Measurements from ENCODE around the gene PROX1.

PROX1 gene

GRCh38 chr1:213942061-213942460 is 45.7 kb upstream of the PROX1 start:
- Histone ChIP-seq H3K27ac (replicated peaks) (no peak overlapping the region), H3K4me3 (replicated peaks; ENCODE audit: insufficient read depth, low read length) (no peak overlapping the region), H3K27me3 (ENCODE audit: insufficient read depth, poor library complexity, severe bottlenecking) (peaks cover 3% of the 10 kb centered on the region)
- no peak for DNase-seq (ENCODE audit: low read depth in 1 of 2, low spot score in 1 of 2)
- no peak for TF ChIP-seq POLR2AphosphoS5 (IDR thresholded peaks at IDR 0.05; ENCODE audit: low read depth)
- TF ChIP-seq, protein P1, sequence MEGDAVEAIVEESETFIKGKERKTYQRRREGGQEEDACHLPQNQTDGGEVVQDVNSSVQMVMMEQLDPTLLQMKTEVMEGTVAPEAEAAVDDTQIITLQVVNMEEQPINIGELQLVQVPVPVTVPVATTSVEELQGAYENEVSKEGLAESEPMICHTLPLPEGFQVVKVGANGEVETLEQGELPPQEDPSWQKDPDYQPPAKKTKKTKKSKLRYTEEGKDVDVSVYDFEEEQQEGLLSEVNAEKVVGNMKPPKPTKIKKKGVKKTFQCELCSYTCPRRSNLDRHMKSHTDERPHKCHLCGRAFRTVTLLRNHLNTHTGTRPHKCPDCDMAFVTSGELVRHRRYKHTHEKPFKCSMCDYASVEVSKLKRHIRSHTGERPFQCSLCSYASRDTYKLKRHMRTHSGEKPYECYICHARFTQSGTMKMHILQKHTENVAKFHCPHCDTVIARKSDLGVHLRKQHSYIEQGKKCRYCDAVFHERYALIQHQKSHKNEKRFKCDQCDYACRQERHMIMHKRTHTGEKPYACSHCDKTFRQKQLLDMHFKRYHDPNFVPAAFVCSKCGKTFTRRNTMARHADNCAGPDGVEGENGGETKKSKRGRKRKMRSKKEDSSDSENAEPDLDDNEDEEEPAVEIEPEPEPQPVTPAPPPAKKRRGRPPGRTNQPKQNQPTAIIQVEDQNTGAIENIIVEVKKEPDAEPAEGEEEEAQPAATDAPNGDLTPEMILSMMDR (IDR thresholded peaks at IDR 0.05; ENCODE audit: insufficient read depth, low read length): no peak
- no peak for TF ChIP-seq SPI1 (IDR thresholded peaks at IDR 0.05; ENCODE audit: borderline replicate concordance, low read depth)
- TF ChIP-seq GABPA (IDR thresholded peaks at IDR 0.05; ENCODE audit: low read depth): no peak
- TF ChIP-seq, protein P2, sequence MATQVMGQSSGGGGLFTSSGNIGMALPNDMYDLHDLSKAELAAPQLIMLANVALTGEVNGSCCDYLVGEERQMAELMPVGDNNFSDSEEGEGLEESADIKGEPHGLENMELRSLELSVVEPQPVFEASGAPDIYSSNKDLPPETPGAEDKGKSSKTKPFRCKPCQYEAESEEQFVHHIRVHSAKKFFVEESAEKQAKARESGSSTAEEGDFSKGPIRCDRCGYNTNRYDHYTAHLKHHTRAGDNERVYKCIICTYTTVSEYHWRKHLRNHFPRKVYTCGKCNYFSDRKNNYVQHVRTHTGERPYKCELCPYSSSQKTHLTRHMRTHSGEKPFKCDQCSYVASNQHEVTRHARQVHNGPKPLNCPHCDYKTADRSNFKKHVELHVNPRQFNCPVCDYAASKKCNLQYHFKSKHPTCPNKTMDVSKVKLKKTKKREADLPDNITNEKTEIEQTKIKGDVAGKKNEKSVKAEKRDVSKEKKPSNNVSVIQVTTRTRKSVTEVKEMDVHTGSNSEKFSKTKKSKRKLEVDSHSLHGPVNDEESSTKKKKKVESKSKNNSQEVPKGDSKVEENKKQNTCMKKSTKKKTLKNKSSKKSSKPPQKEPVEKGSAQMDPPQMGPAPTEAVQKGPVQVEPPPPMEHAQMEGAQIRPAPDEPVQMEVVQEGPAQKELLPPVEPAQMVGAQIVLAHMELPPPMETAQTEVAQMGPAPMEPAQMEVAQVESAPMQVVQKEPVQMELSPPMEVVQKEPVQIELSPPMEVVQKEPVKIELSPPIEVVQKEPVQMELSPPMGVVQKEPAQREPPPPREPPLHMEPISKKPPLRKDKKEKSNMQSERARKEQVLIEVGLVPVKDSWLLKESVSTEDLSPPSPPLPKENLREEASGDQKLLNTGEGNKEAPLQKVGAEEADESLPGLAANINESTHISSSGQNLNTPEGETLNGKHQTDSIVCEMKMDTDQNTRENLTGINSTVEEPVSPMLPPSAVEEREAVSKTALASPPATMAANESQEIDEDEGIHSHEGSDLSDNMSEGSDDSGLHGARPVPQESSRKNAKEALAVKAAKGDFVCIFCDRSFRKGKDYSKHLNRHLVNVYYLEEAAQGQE (IDR thresholded peaks at IDR 0.05; ENCODE audit: insufficient replicate concordance, low read depth): no peak

GRCh38 chr1:213947200-213947801 is 40.5 kb upstream of the PROX1 start:
- Histone ChIP-seq H3K27ac (replicated peaks) (no peak overlapping the region), H3K27me3 (ENCODE audit: insufficient read depth, poor library complexity, severe bottlenecking) (peaks cover 3% of the 10 kb centered on the region), H3K4me3 (replicated peaks; ENCODE audit: insufficient read depth, low read length) (no peak overlapping the region)
- DNase-seq (ENCODE audit: low read depth in 1 of 2, low spot score in 1 of 2): no peak
- TF ChIP-seq POLR2AphosphoS5 (IDR thresholded peaks at IDR 0.05; ENCODE audit: low read depth): no peak
- TF ChIP-seq SPI1 (IDR thresholded peaks at IDR 0.05; ENCODE audit: borderline replicate concordance, low read depth): no peak
- no peak for TF ChIP-seq GABPA (IDR thresholded peaks at IDR 0.05; ENCODE audit: low read depth)
- TF ChIP-seq, protein P2 (IDR thresholded peaks at IDR 0.05; ENCODE audit: insufficient replicate concordance, low read depth): no peak
- TF ChIP-seq, protein P1 (IDR thresholded peaks at IDR 0.05; ENCODE audit: insufficient read depth, low read length): no peak

GRCh38 chr1:213951876-213952275 is 35.9 kb upstream of the PROX1 start:
- Histone ChIP-seq H3K27ac (replicated peaks) (no peak overlapping the region), H3K27me3 (ENCODE audit: insufficient read depth, poor library complexity, severe bottlenecking) (no peaks in the 10 kb centered on the region), H3K4me3 (replicated peaks; ENCODE audit: insufficient read depth, low read length) (no peak overlapping the region)
- no peak for DNase-seq (ENCODE audit: low read depth in 1 of 2, low spot score in 1 of 2)
- TF ChIP-seq SPI1 (IDR thresholded peaks at IDR 0.05; ENCODE audit: borderline replicate concordance, low read depth) (no peak), POLR2AphosphoS5 (IDR thresholded peaks at IDR 0.05; ENCODE audit: low read depth) (no peak), GABPA (IDR thresholded peaks at IDR 0.05; ENCODE audit: low read depth) (no peak)
- TF ChIP-seq, protein P2 (IDR thresholded peaks at IDR 0.05; ENCODE audit: insufficient replicate concordance, low read depth): no peak
- TF ChIP-seq, protein P1 (IDR thresholded peaks at IDR 0.05; ENCODE audit: insufficient read depth, low read length): no peak
